WI38 (cell line): ENCODE data around the gene MELK.

Source experiments
- H3K4me3 ChIP-seq: 2 replicates; pipeline ENCODE4 v1.5.1; 2011; ENCODE audit warnings: low read depth, mild to moderate bottlenecking, control low read depth, low read length
- TF ChIP-seq, protein P1 (sequence below): IDR thresholded peaks from 2 replicates; pipeline ENCODE4 v1.5.1; 2012; ENCODE audit warnings: low read depth, mild to moderate bottlenecking, control low read depth, low read length

The MELK gene

DNA sequence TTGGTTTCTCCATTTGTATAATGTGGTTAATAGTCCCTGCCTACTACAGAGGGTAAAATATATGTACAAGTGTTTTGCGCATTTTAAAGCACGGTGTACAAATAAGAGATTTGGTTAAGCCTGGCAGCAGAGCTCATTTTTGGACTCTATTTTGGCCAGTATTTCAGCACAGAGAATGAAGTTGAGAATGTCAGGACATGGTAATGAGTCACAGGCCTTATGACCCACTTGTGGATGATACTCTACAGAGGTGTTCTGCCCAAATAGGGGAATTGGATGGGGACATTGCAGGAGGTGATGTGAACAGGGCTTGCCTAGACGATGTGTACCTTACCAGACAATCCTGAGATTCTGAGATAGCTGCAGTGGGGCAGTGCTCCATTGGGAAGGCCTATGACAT, 50.6 kb downstream of the MELK start:
- TF ChIP-seq, protein P1, sequence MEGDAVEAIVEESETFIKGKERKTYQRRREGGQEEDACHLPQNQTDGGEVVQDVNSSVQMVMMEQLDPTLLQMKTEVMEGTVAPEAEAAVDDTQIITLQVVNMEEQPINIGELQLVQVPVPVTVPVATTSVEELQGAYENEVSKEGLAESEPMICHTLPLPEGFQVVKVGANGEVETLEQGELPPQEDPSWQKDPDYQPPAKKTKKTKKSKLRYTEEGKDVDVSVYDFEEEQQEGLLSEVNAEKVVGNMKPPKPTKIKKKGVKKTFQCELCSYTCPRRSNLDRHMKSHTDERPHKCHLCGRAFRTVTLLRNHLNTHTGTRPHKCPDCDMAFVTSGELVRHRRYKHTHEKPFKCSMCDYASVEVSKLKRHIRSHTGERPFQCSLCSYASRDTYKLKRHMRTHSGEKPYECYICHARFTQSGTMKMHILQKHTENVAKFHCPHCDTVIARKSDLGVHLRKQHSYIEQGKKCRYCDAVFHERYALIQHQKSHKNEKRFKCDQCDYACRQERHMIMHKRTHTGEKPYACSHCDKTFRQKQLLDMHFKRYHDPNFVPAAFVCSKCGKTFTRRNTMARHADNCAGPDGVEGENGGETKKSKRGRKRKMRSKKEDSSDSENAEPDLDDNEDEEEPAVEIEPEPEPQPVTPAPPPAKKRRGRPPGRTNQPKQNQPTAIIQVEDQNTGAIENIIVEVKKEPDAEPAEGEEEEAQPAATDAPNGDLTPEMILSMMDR: no peak
- H3K4me3 ChIP-seq: no peak overlapping the region

DNA sequence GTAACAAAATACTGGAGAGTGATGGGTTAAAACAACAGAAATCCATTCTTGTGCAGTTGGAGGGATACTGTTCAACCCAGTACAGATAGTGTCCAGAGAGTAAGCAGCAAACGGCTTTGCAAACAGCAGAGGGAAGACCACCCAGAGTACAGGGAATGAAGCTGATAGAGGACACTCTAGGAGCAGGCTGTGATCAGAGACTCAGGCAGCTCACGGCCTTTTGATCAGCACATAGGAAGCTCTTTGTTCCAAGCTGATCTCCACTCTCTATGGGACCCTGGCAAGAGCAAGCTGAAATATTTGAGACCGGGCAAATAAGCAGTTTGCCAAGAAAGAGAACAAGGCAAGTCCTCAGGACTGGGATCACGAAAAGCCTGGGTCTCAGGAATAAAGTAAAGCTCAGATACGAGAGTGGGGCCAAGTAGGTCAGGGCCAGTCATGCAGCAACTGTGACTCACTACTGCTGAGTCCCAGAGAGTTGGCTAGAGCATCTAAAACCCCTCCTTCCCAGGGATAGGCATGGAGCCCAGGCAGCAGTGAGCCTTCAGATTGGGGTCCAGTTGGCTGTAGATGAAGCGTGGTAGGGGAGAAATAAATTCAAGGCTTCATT, 52.4 kb downstream of the MELK start:
- TF ChIP-seq, protein P1: no peak
- H3K4me3 ChIP-seq: peak overlapping the region; percentile 11; the same call in 1 of the 2 replicates

DNA sequence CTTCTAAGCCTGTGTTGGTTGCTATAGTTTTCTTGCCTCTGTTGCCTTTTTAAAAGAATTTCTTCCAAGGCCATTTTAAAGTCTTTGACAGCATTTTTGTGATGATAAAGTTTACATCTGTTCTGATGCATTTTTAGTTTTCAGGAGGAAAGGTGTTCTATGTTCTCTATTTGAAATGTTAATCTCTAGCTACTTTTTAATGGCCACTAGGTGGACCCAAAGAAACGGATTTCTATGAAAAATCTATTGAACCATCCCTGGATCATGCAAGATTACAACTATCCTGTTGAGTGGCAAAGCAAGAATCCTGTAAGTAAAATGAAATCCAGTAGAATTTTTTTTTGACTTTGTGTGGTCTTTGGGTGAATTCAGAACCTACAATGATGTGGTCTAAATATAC, 60.2 kb downstream of the MELK start:
- no peak overlapping the region for H3K4me3 ChIP-seq
- TF ChIP-seq, protein P1: peak; percentile 24; the same call in 1 of the 2 replicates

DNA sequence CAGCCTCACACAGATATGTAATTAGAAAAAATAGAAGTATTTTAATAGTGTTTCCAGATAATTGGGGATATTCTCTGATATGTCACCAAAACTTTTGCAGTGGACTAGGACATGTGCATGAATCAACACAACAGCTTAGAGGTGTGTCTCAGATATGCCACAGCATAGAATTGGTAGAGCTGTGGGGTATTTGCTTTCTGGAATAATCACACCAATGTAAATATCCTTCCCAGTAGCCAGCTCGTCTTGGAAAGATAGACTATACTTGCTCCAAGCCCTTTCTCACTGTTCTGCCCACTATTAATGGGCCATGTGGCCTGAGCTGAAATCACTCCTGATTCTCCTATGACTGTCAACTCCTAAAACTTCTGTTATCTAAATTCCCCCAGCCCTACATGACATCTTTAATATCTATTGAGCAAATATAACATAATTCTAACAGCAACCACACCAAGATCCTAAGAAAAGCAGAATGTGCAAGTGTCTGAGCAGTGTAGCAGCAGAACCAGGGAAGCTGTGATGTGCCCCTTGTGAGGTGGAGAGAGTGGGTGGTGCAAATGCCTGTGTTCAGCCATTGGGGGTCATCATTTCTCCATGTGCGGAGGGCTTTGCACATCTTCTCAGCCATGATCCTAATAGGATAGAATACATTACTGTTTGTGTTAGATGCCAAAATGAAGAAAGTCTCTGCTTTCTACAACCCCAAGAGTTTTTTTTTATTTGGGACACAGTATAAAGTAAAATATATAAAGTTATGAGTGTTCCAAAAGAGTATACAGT, 65.0 kb downstream of the MELK start:
- TF ChIP-seq, protein P1: no peak

DNA sequence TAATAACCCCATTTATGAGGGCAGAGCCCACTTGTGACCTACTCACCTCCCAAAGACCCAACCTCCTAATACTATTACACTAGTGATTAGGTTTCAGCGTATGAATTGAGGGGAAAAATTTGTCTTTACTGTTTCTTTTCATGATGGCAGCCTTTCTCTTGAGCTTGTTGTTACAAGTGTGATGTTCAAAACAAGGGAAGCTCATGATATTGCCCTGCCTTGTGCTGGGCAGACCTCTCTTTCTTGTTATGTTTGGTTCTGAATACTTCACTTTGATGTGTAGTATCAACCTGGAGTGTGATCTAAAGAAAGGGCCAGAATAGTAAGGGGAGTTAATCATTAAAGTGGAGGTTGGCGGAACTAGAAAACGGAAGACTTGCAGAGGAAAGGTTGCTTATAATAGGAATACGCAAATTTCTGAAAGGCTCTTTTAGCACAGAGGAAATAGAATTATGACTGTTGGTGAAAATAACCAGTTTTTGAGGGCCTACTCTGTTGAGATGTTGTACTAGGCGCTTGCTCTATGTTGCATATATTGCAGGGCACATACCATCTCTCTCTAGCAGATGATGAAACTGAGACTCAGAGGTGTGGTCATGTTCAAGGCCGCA, 68.2 kb downstream of the MELK start:
- TF ChIP-seq, protein P1: no peak
- H3K4me3 ChIP-seq: no peak overlapping the region

More for the DNA sequence above, 65.0 kb downstream of the MELK start:
- no peak overlapping the region for H3K4me3 ChIP-seq

DNA sequence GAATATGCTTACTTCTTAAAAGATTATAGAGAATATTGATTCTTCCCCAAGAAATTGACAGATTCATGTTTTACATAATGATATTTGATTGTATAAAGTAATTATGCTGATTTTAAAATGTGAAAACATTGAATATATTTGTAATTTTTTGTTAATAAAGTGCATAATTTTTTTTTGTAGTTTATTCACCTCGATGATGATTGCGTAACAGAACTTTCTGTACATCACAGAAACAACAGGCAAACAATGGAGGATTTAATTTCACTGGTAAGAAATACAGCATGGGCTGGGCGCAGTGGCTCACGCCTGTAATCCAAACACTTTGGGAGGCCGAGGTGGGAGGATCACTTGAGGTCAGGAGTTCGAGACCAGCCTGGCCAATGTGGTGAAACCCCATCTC, 70.1 kb downstream of the MELK start:
- TF ChIP-seq, protein P1: no peak
- H3K4me3 ChIP-seq: no peak overlapping the region

DNA sequence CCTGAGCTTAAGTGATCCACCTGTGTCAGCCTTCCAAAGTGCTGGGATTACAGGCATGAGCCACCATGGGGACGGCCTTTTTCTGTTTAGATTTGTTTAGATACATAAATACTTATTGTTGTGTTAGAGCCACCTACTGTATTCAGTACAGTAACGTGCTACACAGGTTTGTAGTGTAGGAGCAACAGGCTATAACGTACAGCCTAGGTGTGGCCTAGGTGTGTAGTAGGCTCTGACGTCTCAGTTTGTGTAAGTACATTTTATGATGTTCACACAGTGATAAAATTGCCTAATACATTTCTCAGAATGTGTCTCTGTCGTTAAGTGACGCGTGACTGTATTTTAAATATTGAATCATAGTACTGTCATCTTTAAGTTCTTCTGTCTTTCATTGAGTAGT, 84.1 kb downstream of the MELK start:
- no peak overlapping the region for H3K4me3 ChIP-seq
- TF ChIP-seq, protein P1: no peak
